PFSK-1 (cell line): ENCODE results near the gene RXFP4.

Experiments used
- FOXP2 ChIP-seq: optimal IDR thresholded peaks from 2 replicates; pipeline ENCODE3; 2011; ENCODE audit warnings: borderline replicate concordance, control low read depth, inconsistent platforms; ENCODE audit not compliant: insufficient read depth; ENCODE audit errors: extremely low read length, extremely low read depth
- POLR2AphosphoS5 ChIP-seq: IDR thresholded peaks from 2 replicates; pipeline ENCODE4 v1.6.1; 2012; ENCODE audit warnings: low read depth, mild to moderate bottlenecking, control low read depth, low read length, moderate library complexity
- REST ChIP-seq, 2 experiments: IDR thresholded peaks; 2 replicates each; pipeline versions ENCODE4 v1.6.1 to v1.8.0; 2011 to 2012; ENCODE audit warnings: low read depth in 2 of 2, low read length in 2 of 2, control low read depth in 1 of 2, inconsistent platforms in 1 of 2, mild to moderate bottlenecking in 1 of 2, moderate library complexity in 1 of 2; ENCODE audit not compliant: insufficient read depth in 1 of 2
- SIN3A ChIP-seq: IDR thresholded peaks from 2 replicates; pipeline ENCODE4 v1.6.1; 2012; ENCODE audit warnings: mild to moderate bottlenecking, low read length, moderate library complexity, borderline replicate concordance; ENCODE audit not compliant: insufficient read depth
- TAF1 ChIP-seq: IDR thresholded peaks from 2 replicates; pipeline ENCODE4 v1.6.1; 2012; ENCODE audit warnings: low read length, control low read depth, borderline replicate concordance; ENCODE audit not compliant: insufficient read depth

GRCh38 chr1:155952505-155952890, 11.1 kb downstream of the RXFP4 start:
- no peak for TF ChIP-seq POLR2AphosphoS5
- no peak for TF ChIP-seq FOXP2
- no peak for TF ChIP-seq TAF1
- no peak for TF ChIP-seq REST (IDR thresholded peaks at IDR 0.05; ENCODE audit: insufficient read depth in 1 of 2, low read depth in 2 of 2, low read length in 2 of 2)
- no peak for TF ChIP-seq SIN3A
